Stimulated activated CD8-positive, alpha-beta memory T cell treated with anti-CD3 and anti-CD28 coated beads, Interleukin-4, amount 100 ng/mL, for 1 hour (primary cell): ENCODE results near the gene SLC25A17.
"Not testable (repeated sequence)": the region's sequence is repeated elsewhere in the genome, so short reads cannot be mapped to it uniquely, and the experiment has no call there.

Experiments
- DNase-seq, 2 donors: peaks; one replicate each; pipeline ENCODE4 v3.0.0-alpha.2; 2020; ENCODE audit warnings: low read depth in 2 of 2, low spot score in 1 of 2

Gene SLC25A17

DNA sequence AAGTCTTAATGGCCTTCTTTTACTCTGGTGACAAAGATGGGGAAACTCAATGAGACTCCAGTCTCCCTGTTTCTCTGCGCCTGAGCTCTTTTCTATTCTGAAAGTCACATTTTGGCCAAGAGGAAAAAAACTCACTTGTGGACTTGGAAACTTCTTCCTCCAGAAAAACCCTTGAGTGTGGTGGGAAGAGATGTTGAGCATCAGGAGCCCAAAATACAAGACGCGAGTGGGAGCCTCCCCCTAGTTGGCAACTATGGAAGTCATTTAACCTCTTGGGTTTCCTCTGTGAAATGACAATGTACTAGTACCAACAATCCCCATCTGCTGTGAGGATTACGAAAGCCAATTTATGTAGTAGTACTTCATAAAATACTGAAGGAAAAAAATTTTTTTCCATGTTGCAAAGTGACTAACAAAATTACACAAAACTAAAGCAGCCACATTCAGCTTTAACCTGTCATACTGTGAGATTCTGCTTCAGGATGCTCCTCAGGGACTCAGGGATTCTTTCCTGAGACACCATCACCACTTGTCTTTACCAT lies 524 bp upstream of the SLC25A17 start:
- DNase-seq, result no peak

DNA sequence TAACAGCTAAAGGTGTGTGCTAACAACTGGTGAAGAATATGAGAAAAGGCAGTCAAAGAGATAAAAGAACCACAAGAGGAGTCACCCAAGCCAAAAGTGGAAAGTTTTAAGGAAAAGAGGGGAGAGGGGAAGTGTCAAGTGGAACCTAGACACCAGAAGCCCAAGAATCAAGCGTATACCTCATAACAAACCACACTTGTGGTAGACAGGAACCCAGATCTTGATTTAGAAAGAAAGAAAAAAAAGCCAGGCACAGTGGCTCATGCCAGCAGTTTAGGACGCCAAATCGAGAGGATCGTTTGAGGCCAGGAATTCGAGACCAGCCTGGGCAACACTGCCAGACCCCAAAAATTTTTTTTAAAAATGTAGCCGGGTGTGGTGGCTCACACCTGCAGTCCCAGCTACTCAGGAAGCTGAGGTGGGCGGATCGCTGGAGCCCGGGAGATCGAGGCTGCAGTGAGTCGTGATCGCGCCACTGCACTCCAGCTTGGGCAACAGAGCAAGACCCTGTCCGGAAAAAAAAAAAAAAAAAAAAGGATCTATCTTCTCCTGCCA lies 877 bp downstream of the SLC25A17 start:
- DNase-seq, result no peak

GRCh38 chr22:40817737-40818136 lies 1.4 kb downstream of the SLC25A17 start:
- DNase-seq, result no peak

DNA sequence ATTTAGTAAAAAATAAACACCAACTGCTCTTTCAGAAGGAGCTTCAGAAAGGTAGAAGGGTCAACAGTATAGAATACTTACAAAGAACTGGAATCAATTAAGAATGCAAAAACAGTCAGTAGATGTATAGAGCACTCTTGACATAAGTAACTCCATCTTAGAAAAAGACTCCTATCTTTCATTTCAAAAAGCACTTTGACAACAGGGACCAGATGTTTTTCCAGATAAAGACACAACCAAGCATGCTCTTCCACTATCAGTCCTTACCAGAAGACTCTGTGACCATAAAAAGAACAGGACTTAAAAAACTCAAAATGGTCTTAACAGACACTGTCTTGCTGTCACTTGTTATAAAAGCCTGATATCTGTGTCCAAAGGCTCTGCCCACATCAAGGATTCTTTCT lies 5.2 kb downstream of the SLC25A17 start:
- DNase-seq, result no peak

- no peak for DNase-seq
These were observed 10.9 kb downstream of the SLC25A17 start for GRCh38 chr22:40808018-40808841.

DNA sequence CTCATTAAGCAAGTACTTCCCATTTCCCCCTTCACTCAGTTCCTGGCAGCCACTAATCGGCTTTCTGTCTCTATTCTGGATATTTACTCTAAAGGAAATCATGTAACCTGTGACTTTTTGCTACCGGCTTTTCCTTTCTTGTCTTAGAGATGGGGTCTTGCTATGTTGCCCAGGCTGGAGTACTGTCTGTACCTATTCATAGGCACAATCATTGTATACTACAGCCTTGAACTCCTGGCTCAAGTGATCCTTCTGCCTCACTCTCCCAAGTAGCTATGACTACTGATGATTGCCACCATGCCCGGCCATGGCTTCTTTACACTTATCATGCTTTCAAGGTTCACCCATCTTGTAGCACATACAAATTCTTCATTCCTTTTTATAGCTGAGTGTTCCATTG lies 12.4 kb downstream of the SLC25A17 start:
- no peak for DNase-seq

DNA sequence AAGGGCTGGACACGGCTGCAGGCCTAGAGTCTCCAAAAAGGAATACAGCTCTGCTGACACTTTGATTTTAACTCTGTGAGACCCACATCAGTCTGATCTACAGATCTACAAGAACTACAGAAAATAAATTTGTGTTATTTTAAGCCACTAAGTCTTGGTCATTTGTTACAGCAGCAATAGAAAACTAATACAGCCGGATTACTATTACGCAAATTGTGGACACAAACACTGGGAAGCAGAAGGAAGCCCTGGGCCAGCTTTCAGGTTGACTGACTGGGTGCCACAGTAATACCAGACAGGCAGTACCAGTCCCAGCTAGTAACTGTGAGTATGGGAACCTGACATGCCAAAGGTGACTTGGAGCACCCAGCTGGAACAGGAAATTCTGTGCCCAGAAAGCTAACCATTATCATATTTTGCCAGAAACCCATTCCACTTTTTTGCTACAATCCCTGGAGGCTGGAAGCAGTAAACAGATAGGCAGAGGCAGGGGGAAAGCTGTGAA lies 13.4 kb downstream of the SLC25A17 start:
- DNase-seq, result no peak

GRCh38 chr22:40805239-40805638 lies 13.9 kb downstream of the SLC25A17 start:
- DNase-seq, result no peak

DNA sequence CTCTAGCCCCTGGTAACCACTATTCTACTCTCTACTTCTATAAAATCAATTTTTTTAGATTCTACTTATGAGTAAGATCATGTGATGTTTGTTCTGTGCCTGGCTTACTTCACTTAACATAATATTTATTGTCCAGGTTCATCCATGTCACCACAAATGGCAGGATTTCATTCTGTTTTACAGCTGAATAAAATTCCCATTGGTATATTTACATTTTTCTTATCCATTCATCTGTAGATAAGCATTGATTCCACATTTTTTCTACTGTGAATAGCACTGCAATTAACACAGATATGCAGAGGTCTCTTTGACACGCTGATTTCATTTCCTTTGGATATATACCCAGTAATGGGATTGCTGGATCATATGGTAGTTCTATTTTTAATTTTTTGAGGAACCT lies 15.8 kb downstream of the SLC25A17 start:
- no peak for DNase-seq

- no peak for DNase-seq
These were observed 20.1 kb downstream of the SLC25A17 start for GRCh38 chr22:40799008-40799407.

DNA sequence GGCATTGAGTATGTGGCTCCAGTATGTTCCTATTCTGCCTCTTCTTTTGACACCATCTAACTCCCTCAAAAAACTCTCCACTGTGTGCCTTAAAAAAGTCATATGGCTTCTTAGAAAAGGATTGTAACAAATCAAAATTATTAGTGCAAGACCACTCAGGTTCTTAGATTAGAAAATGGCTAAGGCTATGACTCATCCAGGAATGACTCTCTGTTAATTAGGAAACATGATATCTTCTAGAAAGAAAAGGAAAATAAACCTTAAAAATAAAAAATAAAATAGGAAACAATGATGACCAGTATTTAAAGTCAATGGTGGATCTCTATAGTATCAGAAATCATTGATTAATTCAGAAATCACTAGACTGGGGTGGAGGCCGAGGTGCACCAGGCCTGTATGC lies 21.7 kb downstream of the SLC25A17 start:
- DNase-seq, result no peak

GRCh38 chr22:40792451-40792850 lies 26.7 kb downstream of the SLC25A17 start:
- no peak for DNase-seq

- DNase-seq, result no peak
These were observed 27.9 kb downstream of the SLC25A17 start for GRCh38 chr22:40791241-40791640.

- no peak for DNase-seq
These were observed 30.0 kb downstream of the SLC25A17 start for GRCh38 chr22:40789131-40789530.

DNA sequence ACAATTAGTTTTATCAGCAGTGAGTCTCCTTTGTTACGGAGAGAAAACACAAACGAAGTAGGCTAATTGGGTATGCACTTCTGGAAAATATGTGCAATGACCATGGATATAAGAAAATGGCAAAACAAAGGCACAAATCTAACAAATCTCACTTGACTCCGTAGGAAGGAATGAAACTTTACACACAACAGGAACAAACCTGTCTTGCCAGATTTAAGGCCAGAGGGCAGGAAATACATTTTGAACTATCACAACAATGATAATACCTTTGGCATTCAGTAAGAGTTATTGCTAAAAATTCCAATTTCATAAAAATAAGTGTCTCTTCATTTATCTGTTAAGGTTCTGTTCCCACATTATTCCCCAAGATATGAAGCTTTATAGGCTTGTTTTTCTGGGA lies 36.6 kb downstream of the SLC25A17 start:
- no peak for DNase-seq

DNA sequence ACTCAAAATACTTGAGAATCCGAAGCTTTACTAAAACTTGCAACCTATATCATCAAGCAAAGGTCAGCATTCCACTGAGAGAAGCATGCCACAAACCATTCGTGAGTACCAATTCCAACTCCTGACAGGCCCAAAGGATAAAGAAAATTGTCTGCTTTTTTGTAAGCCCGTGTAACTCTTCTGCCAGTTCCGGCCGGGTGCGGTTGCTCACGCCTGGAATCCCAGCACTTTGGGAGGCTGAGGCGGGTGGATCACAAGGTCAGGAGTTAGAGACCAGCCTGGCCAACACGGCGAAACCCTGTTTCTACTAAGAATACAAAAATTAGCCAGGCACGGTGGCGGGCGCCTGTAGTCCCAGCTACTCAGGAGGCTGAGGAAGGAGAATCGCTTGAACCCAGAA lies 37.4 kb downstream of the SLC25A17 start:
- DNase-seq, result not testable (repeated sequence)

DNA sequence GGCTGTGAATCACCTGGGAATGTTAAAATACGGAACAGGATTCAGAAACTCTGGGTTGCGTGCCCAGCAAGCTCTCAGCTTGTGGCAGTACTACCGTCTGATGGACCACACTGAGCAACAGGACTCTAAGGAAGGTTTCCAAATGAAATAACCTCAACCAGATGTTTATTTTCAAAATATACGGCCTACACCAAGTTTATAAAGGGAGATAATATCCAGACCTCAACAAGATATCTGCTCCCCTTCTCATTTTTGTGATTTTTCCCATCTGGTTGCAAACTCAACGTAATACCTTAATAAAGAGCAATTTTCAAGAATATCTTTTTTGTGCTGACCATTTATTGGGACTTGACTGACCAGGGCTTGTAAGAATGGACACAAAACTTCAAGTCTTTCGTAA lies 49.4 kb downstream of the SLC25A17 start:
- no peak for DNase-seq

GRCh38 chr22:40768206-40768605 lies 50.9 kb downstream of the SLC25A17 start:
- no peak for DNase-seq

DNA sequence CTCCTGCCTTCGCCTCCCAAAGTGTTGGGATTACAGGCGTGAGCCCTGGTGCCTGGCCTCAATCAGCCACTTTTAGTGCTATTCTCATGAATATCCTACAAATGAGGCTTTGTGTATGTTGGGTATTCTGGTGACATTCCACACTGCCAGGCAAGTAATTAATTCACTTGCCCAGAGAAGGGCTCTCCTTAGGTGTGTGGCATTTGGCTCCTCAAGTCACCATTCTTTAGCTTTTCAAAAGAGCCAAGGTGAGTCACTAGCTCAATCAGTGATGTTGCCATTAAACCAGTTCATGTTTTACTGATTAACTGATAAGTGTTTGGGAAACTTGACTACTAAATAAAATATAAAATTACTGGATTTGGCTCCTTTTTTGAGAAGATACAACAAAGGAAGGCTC lies 52.2 kb downstream of the SLC25A17 start:
- no peak for DNase-seq

GRCh38 chr22:40764763-40765441 lies 54.2 kb downstream of the SLC25A17 start:
- DNase-seq, result no peak

DNA sequence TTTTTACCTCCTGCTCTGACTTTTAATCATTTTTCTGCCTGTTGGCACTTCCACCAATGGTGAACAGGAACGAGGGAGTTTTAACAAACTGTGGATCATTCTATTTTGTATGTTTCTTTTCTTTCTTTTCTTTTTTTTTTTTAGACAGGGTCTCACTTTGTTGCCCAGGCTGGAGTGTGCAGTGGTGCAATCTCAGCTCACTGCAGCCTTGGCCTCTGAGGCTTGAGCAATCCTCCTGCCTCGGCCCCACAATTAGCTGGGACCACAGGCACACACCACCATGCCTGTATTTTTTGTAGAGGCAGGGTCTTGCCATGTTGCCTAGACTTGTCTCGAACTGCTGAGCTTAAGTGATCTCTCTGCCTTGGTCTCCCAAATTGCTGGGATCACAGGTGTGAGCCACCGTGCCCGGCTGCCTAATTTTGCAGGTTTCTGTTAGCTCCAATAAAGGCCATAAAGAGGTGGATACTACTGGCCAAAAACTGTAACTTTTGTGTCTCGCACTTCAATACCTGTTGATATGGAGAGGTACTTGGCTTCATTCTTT lies 59.8 kb downstream of the SLC25A17 start:
- no peak for DNase-seq

DNA sequence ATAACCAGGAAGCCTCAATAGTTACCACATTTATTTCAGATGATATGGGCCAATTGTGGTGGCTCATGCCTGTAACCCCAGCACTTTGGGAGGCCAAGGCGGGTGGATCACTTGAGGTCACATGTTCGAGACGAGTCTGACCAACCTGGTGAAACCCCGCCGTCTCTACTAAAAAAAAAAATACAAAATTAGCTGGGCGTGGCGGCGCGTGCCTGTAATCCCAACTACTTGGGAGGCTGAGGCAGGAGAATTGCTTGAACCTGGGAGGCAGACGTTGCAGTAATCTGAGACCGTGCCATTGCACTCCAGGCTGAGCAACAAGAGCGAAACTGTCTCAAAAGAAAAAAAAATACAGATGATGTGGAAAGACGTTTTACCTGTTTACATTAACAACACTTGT lies 60.3 kb downstream of the SLC25A17 start:
- DNase-seq, result not testable (repeated sequence)
